KOPT-K1 (cell line): ENCODE data around the gene LCOR.
"Not testable (repeated sequence)": the region's sequence is repeated elsewhere in the genome, so short reads cannot be mapped to it uniquely, and the experiment has no call there.

Source experiments
- H3K27ac ChIP-seq: fragments of 200-600 bp; sonication (generic); 2 replicates; pipeline ENCODE4 v1.5.1; 2016; ENCODE audit warnings: antibody characterized with exemption, mild to moderate bottlenecking, low read depth, low read length; ENCODE audit not compliant: poor library complexity, severe bottlenecking
- H3K36me3 ChIP-seq: fragments of 200-600 bp; sonication (generic); 2 replicates; pipeline ENCODE4 v1.5.1; 2017; ENCODE audit warnings: antibody characterized with exemption, mild to moderate bottlenecking, low read length, moderate library complexity; ENCODE audit not compliant: insufficient read depth
- H3K9me3 ChIP-seq: fragments of 200-600 bp; sonication (generic); 2 replicates; pipeline ENCODE4 v1.5.1; 2017; ENCODE audit warnings: antibody characterized with exemption, low read length, mild to moderate bottlenecking; ENCODE audit not compliant: insufficient read depth, poor library complexity, severe bottlenecking

Gene LCOR

DNA sequence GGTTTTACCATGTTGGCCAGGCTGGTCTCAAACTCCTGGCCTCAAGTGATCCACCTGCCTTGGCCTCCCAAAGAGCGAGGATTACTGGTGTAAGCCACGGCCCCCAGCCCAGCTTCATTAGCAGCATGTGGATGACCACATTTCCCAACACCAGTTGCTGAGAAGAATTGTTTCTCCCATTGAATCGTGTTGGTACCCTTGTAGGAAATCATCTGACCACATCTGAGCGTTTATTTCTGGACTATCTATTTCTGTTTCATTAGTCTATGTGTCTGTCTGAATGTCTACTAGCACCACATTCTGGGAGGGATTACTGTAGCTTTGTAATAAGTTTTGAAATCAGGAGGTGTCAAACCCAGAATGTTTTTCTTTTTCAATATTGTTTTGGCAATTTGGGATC lies 89.6 kb downstream of the LCOR start:
- Histone ChIP-seq H3K9me3 (peaks cover under 1% of the 10 kb centered on the region), H3K27ac (no peak overlapping the region), H3K36me3 (peaks cover 35% of the 10 kb centered on the region; the same call in 1 of the 2 replicates)

GRCh38 chr10:96922978-96923948 lies 91.2 kb downstream of the LCOR start:
- peaks cover 7% of the 10 kb centered on the region for H3K9me3 ChIP-seq
- H3K27ac ChIP-seq = no peak overlapping the region
- peaks cover 34% of the 10 kb centered on the region for H3K36me3 ChIP-seq

DNA sequence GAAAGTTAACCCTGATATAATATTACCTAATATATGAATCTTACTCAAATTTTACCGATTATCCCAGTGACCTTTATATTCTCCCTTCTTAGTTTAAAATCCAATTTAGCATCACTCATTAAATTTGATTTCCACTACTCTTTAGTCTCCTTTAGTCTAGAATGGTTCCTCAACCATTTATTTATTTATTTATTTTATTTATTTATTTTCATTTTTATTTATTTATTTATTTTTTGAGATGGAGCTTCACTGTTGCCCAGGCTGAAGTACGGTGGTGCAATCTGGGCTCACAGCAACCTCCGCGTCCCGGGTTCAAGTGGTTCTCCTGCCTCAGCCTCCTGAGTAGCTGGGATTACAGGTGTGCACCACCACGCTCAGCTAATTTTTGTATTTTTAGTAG lies 92.8 kb downstream of the LCOR start:
- Histone ChIP-seq H3K36me3 (peaks cover 33% of the 10 kb centered on the region), H3K9me3 (peaks cover 7% of the 10 kb centered on the region), H3K27ac (no peak overlapping the region)

GRCh38 chr10:96930469-96930868 lies 98.4 kb downstream of the LCOR start:
- Histone ChIP-seq H3K36me3 (peaks cover 12% of the 10 kb centered on the region), H3K27ac (no peak overlapping the region), H3K9me3 (peaks cover 7% of the 10 kb centered on the region)

- Histone ChIP-seq H3K27ac (no peak overlapping the region), H3K9me3 (peaks cover 6% of the 10 kb centered on the region), H3K36me3 (peaks cover 21% of the 10 kb centered on the region)
Observed at GRCh38 chr10:96935148-96935547, 103.0 kb downstream of the LCOR start.

DNA sequence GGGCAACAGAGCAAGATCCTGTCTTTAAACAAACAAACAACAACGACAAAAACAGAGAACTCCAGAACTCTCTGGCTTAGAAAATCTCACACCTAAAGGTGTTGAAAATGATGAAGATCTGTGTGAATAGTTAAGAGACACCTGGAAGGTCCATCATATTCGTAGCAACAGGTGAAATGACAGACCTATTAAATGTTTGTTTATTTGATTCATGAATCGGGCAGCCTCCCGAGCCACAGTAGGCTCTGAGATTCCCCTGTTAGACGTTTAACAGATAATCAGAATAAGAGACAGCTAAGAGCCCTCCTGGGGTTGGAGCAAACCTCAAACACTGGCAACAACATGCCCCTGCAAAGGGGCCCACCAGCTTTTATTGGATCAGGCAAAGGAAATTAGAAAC lies 103.7 kb downstream of the LCOR start:
- Histone ChIP-seq H3K27ac (no peak overlapping the region), H3K9me3 (peaks cover 6% of the 10 kb centered on the region), H3K36me3 (peaks cover 21% of the 10 kb centered on the region)

DNA sequence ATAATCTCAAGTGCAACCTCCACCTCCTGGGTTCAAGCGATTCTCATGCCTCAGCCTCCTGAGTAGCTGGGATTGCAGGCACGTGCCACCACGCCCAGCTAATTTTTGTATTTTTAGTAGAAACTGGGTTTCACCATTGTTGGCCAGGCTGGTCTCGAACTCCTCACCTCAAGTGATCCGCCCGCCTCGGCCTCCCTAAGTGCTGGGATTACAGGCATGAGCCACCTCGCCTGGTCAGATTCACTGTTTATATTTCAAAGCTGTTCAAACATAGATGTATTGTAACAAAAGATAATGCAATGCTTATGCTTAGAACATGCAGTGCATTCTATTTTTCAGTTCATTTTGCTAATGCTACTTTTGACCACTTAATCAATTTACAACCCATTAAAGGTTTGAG lies 111.1 kb downstream of the LCOR start:
- not testable (repeated sequence) for H3K36me3 ChIP-seq, H3K27ac ChIP-seq, H3K9me3 ChIP-seq

- no peaks in the 10 kb centered on the region for H3K9me3 ChIP-seq
- peaks cover 22% of the 10 kb centered on the region for H3K36me3 ChIP-seq
- no peak overlapping the region for H3K27ac ChIP-seq
Observed at GRCh38 chr10:96947036-96947435, 114.9 kb downstream of the LCOR start.

DNA sequence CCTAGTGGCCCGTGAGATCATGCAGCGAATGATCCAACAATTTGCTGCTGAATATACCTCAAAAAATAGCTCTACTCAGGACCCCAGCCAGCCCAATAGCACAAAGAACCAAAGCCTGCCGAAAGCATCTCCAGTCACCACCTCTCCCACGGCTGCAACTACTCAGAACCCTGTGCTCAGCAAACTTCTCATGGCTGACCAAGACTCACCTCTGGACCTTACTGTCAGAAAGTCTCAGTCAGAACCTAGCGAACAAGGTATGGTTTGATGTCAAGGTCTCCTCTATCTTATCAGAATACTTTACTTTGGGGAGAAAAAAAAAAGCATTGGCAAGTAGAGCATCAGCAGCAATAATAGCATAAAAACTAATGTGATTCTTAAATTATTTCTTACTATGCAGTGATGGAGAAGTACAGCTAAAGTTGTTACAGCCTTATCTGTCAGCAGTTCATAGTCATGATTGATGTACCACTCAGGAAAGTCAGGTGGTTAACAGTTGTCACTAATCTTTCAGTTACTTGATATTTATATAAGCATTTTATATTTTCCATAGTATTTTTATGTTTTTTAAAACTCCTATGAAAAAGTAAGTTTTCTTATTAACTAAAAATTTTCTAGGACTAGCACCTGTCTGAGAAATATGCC lies 117.1 kb downstream of the LCOR start:
- no peaks in the 10 kb centered on the region for H3K9me3 ChIP-seq
- no peak overlapping the region for H3K27ac ChIP-seq
- peaks cover 43% of the 10 kb centered on the region for H3K36me3 ChIP-seq

GRCh38 chr10:96951954-96952353 lies 119.9 kb downstream of the LCOR start:
- no peak overlapping the region for H3K27ac ChIP-seq
- peaks cover 70% of the 10 kb centered on the region for H3K36me3 ChIP-seq
- no peaks in the 10 kb centered on the region for H3K9me3 ChIP-seq

GRCh38 chr10:96955794-96956193 lies 123.7 kb downstream of the LCOR start:
- Histone ChIP-seq H3K36me3 (peaks cover 73% of the 10 kb centered on the region), H3K9me3 (no peaks in the 10 kb centered on the region), H3K27ac (no peak overlapping the region)

- no peak overlapping the region for H3K27ac ChIP-seq
- H3K9me3 ChIP-seq = no peaks in the 10 kb centered on the region
- H3K36me3 ChIP-seq = peaks cover 57% of the 10 kb centered on the region
Observed at GRCh38 chr10:96958071-96958470, 126.0 kb downstream of the LCOR start.

DNA sequence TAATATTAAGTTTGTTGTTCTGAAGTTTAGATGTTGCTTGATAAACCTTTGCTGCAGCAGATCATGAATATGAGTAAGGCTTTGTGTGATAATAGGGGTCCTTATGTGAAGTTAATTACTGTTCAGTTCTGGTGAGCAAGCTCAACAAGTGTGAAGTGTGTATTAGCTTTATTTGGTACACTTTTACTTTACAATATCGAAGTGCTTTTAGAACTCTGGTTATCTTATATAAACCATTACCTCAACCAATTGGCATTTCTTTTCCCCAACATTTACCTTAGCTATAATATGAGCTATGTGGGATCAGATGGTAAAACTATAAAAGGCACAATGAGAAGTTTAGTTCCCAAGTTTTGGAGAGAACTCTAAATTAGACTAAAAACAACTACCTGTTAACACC lies 127.6 kb downstream of the LCOR start:
- H3K27ac ChIP-seq = no peak overlapping the region
- peaks cover 41% of the 10 kb centered on the region for H3K36me3 ChIP-seq
- H3K9me3 ChIP-seq = no peaks in the 10 kb centered on the region

DNA sequence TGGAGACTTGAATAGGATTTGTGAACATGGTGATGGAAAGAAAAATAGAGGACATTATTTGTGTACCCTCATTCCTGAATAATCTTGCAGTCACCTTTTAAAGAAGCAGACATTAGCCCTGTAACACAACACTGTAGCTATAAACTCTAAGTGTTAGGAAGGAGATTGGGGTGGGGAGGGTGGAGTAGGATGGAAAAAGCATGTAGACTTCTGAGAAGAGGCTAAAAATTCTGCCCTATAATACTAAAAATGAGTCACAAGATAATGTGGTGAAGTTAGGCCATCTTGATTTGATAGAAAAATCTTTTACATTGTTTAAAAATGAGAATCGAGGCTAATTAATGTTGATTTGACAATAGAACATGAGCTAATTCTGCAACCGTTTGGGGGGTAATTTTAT lies 128.8 kb downstream of the LCOR start:
- H3K9me3 ChIP-seq = no peaks in the 10 kb centered on the region
- peaks cover 29% of the 10 kb centered on the region for H3K36me3 ChIP-seq
- H3K27ac ChIP-seq = no peak overlapping the region

GRCh38 chr10:96964131-96964530 lies 132.0 kb downstream of the LCOR start:
- Histone ChIP-seq H3K9me3 (no peaks in the 10 kb centered on the region), H3K27ac (no peak overlapping the region), H3K36me3 (peaks cover 4% of the 10 kb centered on the region)
